HG03469 (cell line): ENCODE results near the gene PML.
A peak's percentile ranks its signal among the peaks of the same experiment; 100 is the strongest.
"Not testable (repeated sequence)": the region's sequence is repeated elsewhere in the genome, so short reads cannot be mapped to it uniquely, and the experiment has no call there.

ENCODE experiments used
- ATAC-seq: cut with Tn5 transposase; IDR thresholded peaks from one replicate; pipeline ENCODE4 v1.9.1; 2021; ENCODE audit warnings: mild to moderate bottlenecking, moderate library complexity, moderate number of reproducible peaks; ENCODE audit not compliant: unreplicated experiment

Gene PML

GRCh38 chr15:73957276-73957675 lies 37.2 kb upstream of the PML start:
- ATAC-seq = no peak

DNA sequence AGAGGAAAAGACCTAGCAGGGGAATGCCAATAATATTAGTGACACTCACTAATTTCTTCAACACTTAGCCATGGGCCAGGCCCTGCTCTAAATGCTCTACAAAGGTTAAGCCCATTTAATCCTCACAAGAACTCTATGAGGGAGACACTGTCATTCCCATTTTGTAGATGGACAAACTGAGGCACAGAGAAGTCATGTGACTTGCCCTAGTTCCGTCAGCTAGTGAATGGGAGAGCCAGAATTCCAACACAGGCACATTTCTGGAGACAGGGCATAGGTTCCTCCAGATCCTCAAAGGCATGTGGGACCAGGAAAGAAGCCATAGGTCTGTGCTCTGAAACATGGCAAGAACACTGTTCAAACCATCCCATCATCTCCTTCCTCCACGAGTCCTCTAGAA lies 36.7 kb upstream of the PML start:
- ATAC-seq = no peak

GRCh38 chr15:73959012-73959581 lies 35.4 kb upstream of the PML start:
- ATAC-seq = no peak

DNA sequence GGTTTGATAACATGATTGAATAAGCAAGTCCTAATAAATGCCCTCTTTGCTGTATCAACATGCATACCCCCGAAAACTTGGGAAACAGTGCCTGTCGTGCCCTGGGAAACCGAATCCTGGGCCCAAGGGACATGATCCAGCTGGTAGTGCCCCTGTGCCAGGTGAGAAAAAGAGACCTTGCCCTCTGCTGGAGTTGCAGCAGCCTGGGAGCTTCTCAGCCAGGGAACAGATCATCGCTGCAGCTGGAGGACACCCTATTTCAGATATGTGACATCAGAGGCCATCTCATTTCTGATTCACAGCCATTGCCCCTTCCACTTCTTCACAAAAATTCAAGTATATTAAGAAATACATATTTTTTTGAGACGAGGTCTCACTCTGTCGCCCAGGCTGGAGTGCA lies 34.7 kb upstream of the PML start:
- no peak for ATAC-seq

GRCh38 chr15:73960472-73961070 lies 33.9 kb upstream of the PML start:
- ATAC-seq = not testable (repeated sequence)

DNA sequence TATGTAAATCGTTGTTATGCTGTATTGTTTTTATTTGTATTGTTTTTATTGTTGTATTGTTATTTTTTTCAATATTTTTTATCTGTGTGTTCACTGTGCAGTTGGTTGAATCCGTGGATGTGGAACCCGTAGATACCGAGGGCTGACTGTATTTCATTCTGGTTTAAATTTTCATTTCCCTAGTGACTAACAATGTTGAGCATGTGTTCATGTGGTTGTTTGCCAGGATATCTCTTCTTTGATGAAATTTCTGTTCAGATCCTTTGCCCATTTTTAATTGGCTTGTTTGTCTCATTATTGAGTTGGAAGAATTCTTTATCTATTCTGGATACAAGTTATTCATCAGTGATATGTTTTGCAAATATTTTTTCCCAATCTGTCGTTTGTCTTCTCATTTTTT lies 32.1 kb upstream of the PML start:
- no peak for ATAC-seq

DNA sequence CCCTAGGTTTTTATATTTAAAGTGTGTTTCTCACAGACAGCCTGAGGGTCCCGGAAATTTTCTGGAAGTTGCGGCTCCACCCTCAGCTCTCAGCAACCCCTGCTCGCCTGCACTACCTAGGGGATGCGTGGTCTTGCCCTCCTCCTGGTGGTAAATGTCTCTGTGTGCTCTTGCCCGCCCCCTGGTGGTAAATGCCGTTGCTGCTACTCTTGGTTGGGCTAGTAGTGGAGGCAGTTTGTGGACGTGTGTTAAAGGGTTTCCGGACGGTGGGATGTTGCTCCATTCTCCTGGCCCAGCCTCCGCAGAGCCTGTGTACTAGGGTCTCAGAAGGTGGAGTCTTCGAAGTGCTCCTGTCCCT lies 29.8 kb upstream of the PML start:
- ATAC-seq = no peak

DNA sequence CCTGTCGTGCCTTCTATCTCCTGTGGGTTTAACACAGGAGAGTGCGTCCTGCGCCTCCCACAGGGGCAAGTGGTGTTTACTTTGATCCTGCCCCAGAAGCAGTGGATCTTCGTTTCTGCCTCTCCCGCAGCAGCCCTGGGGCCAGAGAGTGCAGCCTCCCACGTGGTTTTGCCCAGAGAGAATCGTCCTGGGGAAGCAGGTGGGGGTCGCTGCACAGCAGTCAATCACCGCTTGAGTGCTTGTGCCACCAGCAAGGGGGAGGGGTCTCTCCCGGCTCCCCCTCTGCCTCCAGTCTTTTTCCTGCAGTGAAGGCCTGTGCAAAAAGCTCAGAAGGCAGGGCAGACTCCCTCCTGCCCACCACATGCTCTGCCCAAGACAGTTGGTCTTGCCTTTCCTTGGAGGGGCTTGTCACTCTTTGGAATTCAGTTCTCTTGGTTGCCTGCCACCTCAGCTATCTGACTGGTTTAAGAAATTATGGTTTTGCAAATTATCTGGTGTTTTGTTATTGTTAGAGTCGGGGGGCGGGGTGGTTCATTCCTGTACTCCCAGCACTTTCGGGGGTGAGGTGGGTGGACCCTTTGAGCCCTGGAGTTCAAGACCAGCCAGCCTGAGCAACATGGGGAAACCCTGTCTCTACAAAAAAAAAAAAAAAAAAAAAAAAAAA lies 29.3 kb upstream of the PML start:
- no peak for ATAC-seq

DNA sequence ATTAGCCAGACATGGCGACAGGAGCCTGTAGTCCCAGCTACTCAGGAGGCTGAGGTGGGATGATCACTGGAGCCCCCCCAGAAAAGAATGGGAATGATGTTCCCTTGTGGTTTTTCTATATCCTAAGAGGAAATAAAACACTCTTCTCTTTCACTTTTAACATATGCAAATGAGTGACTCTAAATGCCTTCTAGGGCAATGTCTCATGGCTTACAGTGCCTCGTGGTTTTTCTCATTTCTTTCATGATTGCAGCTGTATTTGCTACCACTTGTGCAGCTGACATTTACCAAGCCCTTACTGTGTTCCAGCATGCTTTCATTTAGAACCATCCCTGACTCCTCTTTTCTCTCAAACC lies 28.8 kb upstream of the PML start:
- ATAC-seq = peak; percentile 54

DNA sequence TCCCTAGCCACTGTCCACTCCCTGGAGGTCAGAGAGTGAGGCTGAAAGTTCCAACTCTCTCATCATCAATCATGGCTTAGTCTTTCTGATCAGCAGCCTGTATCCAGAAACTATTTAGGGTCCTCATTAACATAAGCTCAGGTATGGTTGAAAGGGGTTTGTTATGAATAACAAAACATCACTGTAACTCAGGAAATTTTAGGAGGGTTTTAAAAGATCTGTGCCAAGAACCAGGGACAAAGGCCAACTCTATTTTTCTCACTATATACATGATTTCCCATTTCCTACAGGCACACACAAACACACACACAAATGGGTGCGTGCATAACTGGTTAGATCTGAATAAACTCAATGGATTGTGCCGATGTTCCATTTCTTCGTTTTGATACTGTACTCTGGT lies 26.1 kb upstream of the PML start:
- no peak for ATAC-seq

GRCh38 chr15:73969151-73969759 lies 25.3 kb upstream of the PML start:
- ATAC-seq = no peak

DNA sequence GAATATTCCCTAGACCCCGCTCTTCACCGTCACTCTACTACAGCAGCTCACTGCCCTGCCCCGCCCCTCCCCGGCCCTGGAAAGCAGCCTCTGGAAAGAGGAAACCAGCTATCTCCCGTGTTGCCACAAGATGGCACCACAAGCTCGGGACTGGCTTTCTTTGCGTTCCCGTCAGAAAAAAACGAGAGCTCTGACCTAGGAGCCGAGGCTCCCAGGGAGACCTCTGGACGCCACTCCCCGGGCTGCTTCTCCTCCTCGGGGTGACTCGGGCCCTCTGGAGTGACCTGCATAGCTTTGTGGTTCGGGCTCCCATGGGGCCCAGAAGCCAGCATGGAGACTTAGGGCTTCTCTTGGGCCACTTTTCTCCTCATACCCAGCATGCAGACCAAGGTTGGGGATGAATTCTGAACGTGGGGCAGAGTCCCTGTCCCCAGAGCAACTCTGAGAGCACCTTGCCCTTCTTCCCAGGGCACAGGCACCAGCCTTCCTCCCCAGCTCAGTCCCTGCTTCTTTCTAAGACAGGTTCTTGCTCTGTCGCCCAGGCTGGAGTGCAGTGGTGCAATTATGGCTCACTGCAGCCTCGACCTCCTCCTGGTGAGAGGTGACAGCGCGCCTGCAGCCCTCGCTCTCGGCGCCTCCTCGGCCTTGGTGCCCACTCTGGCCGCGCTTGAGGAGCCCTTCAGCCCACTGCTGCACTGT lies 21.4 kb upstream of the PML start:
- no peak for ATAC-seq

DNA sequence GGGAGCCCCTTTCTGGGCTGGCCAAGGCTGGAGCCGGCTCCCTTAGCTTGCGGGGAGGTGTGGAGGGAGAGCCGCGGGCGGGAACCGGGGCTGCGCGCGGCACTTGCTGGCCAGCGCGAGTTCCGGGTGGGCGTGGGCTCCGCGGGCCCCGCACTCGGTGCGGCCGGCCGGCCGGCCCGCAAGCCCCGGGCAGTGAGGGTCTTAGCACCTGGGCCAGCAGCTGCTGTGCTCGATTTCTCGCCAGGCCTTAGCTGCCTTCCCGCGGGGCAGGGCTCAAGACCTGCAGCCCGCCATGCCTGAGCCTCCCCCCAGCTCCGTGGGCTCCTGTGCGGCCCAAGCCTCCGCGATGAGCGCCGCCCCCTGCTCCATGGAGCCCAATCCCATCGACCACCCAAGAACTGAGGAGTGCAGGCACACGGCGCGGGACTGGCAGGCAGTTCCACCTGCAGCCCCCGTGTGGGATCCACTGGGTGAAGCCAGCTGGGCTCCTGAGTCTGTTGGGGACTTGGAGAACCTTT lies 20.8 kb upstream of the PML start:
- not testable (repeated sequence) for ATAC-seq

DNA sequence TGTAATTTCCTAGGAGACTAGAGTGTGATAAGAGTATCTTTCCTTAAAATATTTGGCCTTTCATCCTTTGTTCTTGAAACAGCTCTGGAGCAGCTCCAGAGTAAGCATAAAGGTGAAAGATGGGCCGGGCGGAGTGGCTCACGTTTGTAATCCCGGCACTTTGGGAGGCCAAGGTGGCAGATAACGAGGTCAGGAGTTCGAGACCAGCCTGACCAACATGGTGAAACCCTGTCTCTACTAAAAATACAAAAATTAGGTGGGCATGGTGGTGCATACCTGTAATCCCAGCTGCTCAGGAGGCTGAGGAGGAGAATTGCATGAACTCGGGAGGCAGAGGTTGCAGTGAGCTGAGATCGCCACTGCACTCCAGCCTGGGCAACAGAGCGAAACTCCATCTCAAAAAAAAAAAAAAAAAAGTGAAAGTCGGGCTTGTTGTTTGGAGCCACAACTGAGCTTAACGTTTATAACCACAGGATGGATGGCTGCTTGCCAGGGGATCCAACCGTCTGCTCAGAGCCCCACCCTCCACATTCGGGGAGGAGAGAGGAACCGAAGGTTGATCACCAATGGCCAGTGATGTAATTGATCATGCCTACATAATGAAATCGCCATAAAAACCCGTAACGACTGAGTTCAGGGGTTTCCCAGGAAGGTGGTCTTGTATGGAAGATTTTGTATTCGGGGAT lies 18.9 kb upstream of the PML start:
- not testable (repeated sequence) for ATAC-seq

- no peak for ATAC-seq
Measured at GRCh38 chr15:73978896-73979295, 15.6 kb upstream of the PML start.

GRCh38 chr15:73979636-73980035 lies 14.9 kb upstream of the PML start:
- no peak for ATAC-seq

- ATAC-seq = no peak
Measured at GRCh38 chr15:73981761-73982221, 12.7 kb upstream of the PML start.

GRCh38 chr15:73982222-73982962 lies 12.1 kb upstream of the PML start:
- no peak for ATAC-seq

DNA sequence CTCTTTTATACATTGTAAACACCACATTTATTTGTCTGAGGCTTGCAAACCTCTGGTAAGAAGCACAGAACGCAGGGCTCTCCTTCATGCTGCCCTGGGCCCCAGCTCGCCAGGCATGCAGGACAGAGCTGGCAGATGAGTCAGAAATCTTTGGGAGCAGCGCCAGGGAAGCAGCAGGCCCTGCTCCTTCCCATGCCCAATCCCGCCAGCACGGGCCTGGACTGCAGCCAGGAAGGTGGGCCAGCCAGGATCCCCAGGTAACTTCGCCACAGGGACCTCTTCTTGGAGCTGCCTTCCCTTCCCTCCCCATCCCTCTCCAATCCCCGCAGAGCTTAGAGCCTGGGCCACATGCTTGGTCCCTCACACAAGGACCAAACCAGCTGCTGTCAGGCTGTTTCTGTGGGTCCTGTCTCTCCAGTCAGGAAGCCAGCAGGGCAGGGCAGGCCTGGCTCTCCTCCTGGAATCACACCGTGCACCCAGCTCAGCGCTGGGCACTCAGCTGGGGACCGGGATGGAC lies 11.2 kb upstream of the PML start:
- ATAC-seq = no peak

DNA sequence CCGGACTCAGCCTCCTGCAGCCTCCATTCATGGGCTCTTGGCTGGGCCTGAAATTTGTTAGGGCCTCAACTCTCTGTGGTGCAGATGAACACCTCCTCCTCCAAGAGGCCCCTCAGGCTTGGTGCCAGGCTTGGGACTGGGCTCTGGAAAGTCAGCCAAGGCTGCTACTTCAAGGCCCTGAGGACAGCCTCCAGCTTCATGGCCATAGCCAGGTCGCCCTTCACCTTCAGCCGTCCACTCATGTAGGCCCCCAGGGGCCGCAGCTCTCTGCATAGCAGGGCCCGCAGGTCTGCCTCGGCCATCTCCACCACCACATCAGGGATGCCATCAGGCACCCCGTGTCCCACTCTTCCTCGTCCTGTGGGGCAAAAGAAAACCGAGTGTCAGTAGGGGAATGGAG lies 10.7 kb upstream of the PML start:
- no peak for ATAC-seq
